Measurements from ENCODE around the gene PPP1CC. TPM values are rescaled to one million over a fixed set of nuclear protein-coding genes. Genes with fewer than 3 reads are reported as not detected.

The PPP1CC gene
- total RNA-seq, 1 donor from 2014 or later = 244 TPM

- intact Hi-C loops (cut with micrococcal nuclease) = no loop called here
- no peak for DNase-seq (ENCODE audit: low spot score)
- H3K9me3 Mint-ChIP-seq = no peaks in the 10 kb centered on the region
- peaks cover 4% of the 10 kb centered on the region for H3K4me1 Mint-ChIP-seq (ENCODE audit: low read depth)
- H3K27me3 Mint-ChIP-seq (ENCODE audit: low read depth) = no peaks in the 10 kb centered on the region
- no peak overlapping the region for H3K4me3 Mint-ChIP-seq (ENCODE audit: low read depth)
- peak overlapping the region; percentile 3 for H3K27ac Mint-ChIP-seq
- H3K36me3 Mint-ChIP-seq (ENCODE audit: low read depth) = no peaks in the 10 kb centered on the region
These were observed 37.9 kb downstream of the PPP1CC start for GRCh38 chr12:110704750-110705149.

DNA sequence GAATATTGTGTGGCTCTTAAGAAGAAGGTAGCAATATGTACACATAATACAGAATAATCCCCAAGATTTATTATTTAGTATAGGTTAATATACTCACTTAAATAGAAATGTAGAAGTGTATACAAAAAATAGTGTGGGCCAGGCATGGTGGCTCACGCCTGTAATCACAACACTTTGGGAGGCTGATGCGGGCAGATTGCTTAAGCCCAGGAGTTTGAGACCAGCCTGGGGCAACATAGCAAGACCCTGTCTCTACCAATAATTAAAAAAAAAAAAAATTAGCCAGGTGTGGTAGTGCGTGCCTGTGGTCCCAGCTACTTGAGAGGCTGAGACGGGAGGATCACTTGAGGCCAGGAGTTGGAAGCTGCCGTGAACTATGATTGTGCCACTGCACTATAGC is 38.5 kb downstream of the PPP1CC start:
- H3K9me3 Mint-ChIP-seq = no peaks in the 10 kb centered on the region
- no peaks in the 10 kb centered on the region for H3K36me3 Mint-ChIP-seq (ENCODE audit: low read depth)
- H3K4me1 Mint-ChIP-seq (ENCODE audit: low read depth) = peaks cover 4% of the 10 kb centered on the region
- no peaks in the 10 kb centered on the region for H3K27me3 Mint-ChIP-seq (ENCODE audit: low read depth)
- no peak overlapping the region for H3K4me3 Mint-ChIP-seq (ENCODE audit: low read depth)
- intact Hi-C loops (cut with micrococcal nuclease) = no loop called here
- H3K27ac Mint-ChIP-seq = no peak overlapping the region
- DNase-seq (ENCODE audit: low spot score) = no peak

DNA sequence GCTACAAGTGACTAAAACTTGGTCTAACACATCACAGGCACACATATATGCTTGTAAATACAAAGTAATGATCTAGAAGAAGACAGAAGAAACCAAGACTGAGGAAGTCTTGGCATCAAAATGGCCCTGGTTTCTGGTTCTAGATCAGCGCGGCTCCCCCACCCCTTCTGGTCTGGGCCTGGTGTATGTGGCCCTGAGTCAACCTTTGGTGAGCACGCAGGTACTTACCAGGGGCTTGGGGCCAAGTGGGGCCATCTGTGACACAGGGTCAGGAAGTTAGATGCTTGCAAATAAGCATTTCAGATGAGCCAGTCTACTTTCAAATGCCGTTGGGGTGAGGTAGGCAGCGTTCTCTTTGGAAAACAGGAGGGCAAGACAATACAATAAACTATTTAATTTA is 40.6 kb downstream of the PPP1CC start:
- no peak for DNase-seq (ENCODE audit: low spot score)
- peaks cover 8% of the 10 kb centered on the region for H3K4me1 Mint-ChIP-seq (ENCODE audit: low read depth)
- no peaks in the 10 kb centered on the region for H3K27me3 Mint-ChIP-seq (ENCODE audit: low read depth)
- H3K9me3 Mint-ChIP-seq = no peaks in the 10 kb centered on the region
- intact Hi-C loops (cut with micrococcal nuclease) = no loop called here
- H3K4me3 Mint-ChIP-seq (ENCODE audit: low read depth) = no peak overlapping the region
- H3K27ac Mint-ChIP-seq = no peak overlapping the region
- no peaks in the 10 kb centered on the region for H3K36me3 Mint-ChIP-seq (ENCODE audit: low read depth)

GRCh38 chr12:110699591-110700445 is 42.9 kb downstream of the PPP1CC start:
- Mint-ChIP-seq H3K27me3 (ENCODE audit: low read depth) (no peaks in the 10 kb centered on the region), H3K4me1 (ENCODE audit: low read depth) (peaks cover 12% of the 10 kb centered on the region), H3K27ac (no peak overlapping the region), H3K4me3 (ENCODE audit: low read depth) (no peak overlapping the region), H3K36me3 (ENCODE audit: low read depth) (no peaks in the 10 kb centered on the region), H3K9me3 (no peaks in the 10 kb centered on the region)
- intact Hi-C loops (cut with micrococcal nuclease) = loop anchor here (2.0 to 5.0 kb wide), 2 partner anchors 127 to 233 kb away; partner anchors contain the start of genes FAM216A and GPN3
- no peak for DNase-seq (ENCODE audit: low spot score)

GRCh38 chr12:110698171-110698902 is 44.4 kb downstream of the PPP1CC start:
- H3K36me3 Mint-ChIP-seq (ENCODE audit: low read depth) = no peaks in the 10 kb centered on the region
- no peaks in the 10 kb centered on the region for H3K9me3 Mint-ChIP-seq
- H3K27ac Mint-ChIP-seq = peak overlapping the region; percentile 72
- no peak overlapping the region for H3K4me3 Mint-ChIP-seq (ENCODE audit: low read depth)
- H3K4me1 Mint-ChIP-seq (ENCODE audit: low read depth) = peaks cover 15% of the 10 kb centered on the region
- peak; percentile 77 for DNase-seq (ENCODE audit: low spot score)
- no peaks in the 10 kb centered on the region for H3K27me3 Mint-ChIP-seq (ENCODE audit: low read depth)
- intact Hi-C loops (cut with micrococcal nuclease) = loop anchor here (1.0 to 5.0 kb wide), 4 partner anchors 79 to 231 kb away; partner anchors contain the start of genes FAM216A and GPN3

GRCh38 chr12:110697236-110697635 is 45.5 kb downstream of the PPP1CC start:
- no peaks in the 10 kb centered on the region for H3K9me3 Mint-ChIP-seq
- H3K36me3 Mint-ChIP-seq (ENCODE audit: low read depth) = no peaks in the 10 kb centered on the region
- H3K4me3 Mint-ChIP-seq (ENCODE audit: low read depth) = no peak overlapping the region
- no peaks in the 10 kb centered on the region for H3K27me3 Mint-ChIP-seq (ENCODE audit: low read depth)
- peak overlapping the region; percentile 40 for H3K27ac Mint-ChIP-seq
- peaks cover 15% of the 10 kb centered on the region for H3K4me1 Mint-ChIP-seq (ENCODE audit: low read depth)
- DNase-seq (ENCODE audit: low spot score) = no peak
- intact Hi-C loops (cut with micrococcal nuclease) = loop anchor here (5.0 kb wide), 1 partner anchor 230 kb away; the partner anchor contains the start of genes FAM216A and GPN3

- H3K4me3 Mint-ChIP-seq (ENCODE audit: low read depth) = no peak overlapping the region
- H3K27ac Mint-ChIP-seq = no peak overlapping the region
- no peaks in the 10 kb centered on the region for H3K27me3 Mint-ChIP-seq (ENCODE audit: low read depth)
- intact Hi-C loops (cut with micrococcal nuclease) = loop anchor here (5.0 kb wide), 1 partner anchor 229 kb away; the partner anchor contains the start of genes FAM216A and GPN3
- H3K36me3 Mint-ChIP-seq (ENCODE audit: low read depth) = no peaks in the 10 kb centered on the region
- H3K4me1 Mint-ChIP-seq (ENCODE audit: low read depth) = peaks cover 20% of the 10 kb centered on the region
- no peak for DNase-seq (ENCODE audit: low spot score)
- H3K9me3 Mint-ChIP-seq = no peaks in the 10 kb centered on the region
These were observed 46.4 kb downstream of the PPP1CC start for GRCh38 chr12:110696283-110696682.

- no peaks in the 10 kb centered on the region for H3K36me3 Mint-ChIP-seq (ENCODE audit: low read depth)
- intact Hi-C loops (cut with micrococcal nuclease) = no loop called here
- no peaks in the 10 kb centered on the region for H3K9me3 Mint-ChIP-seq
- no peak overlapping the region for H3K27ac Mint-ChIP-seq
- no peaks in the 10 kb centered on the region for H3K27me3 Mint-ChIP-seq (ENCODE audit: low read depth)
- peaks cover 30% of the 10 kb centered on the region for H3K4me1 Mint-ChIP-seq (ENCODE audit: low read depth)
- DNase-seq (ENCODE audit: low spot score) = no peak
- no peak overlapping the region for H3K4me3 Mint-ChIP-seq (ENCODE audit: low read depth)
These were observed 48.3 kb downstream of the PPP1CC start for GRCh38 chr12:110694330-110694901.

DNA sequence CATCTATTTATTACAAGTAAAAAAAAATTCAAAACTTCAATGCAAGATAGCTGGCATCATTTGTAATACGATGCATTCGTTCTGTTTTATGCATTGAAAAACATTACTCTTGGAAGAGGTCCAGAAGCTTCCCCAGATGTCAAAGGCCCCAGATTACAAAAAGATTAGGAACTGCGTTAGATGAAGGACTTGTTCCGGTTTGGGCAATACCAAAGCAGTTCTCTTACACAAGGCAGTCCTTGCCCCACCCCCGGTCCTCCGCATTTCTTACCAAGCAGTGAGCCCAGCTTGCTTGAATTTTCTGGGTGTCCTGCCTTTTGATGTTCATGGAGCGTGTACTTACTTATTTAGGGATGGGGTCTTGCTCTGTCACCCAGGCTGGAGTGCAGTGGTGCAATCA is 49.0 kb downstream of the PPP1CC start:
- H3K9me3 Mint-ChIP-seq = no peaks in the 10 kb centered on the region
- intact Hi-C loops (cut with micrococcal nuclease) = no loop called here
- H3K4me3 Mint-ChIP-seq (ENCODE audit: low read depth) = no peak overlapping the region
- no peak for DNase-seq (ENCODE audit: low spot score)
- H3K27ac Mint-ChIP-seq = no peak overlapping the region
- no peaks in the 10 kb centered on the region for H3K36me3 Mint-ChIP-seq (ENCODE audit: low read depth)
- H3K27me3 Mint-ChIP-seq (ENCODE audit: low read depth) = no peaks in the 10 kb centered on the region
- peaks cover 31% of the 10 kb centered on the region for H3K4me1 Mint-ChIP-seq (ENCODE audit: low read depth)

DNA sequence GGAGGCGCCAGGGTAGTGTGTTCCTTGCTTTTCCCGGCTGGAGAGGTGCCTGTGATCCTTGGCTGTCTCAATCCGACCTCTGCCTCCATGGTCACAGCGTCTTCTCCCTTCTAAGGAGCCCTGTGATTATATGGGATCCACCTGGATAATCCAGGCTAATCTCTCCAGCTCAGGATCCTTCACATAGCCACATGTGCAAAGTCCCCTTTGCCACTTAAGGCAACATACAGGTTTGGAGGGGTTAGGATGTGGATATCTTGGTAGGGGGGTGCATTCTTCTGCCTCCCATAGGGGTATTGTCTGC is 52.6 kb downstream of the PPP1CC start:
- H3K4me3 Mint-ChIP-seq (ENCODE audit: low read depth) = peak overlapping the region; percentile 89
- intact Hi-C loops (cut with micrococcal nuclease) = no loop called here
- H3K27ac Mint-ChIP-seq = peak overlapping the region; percentile 89
- DNase-seq (ENCODE audit: low spot score) = no peak
- H3K4me1 Mint-ChIP-seq (ENCODE audit: low read depth) = peaks cover 39% of the 10 kb centered on the region
- H3K36me3 Mint-ChIP-seq (ENCODE audit: low read depth) = peaks cover 5% of the 10 kb centered on the region
- H3K27me3 Mint-ChIP-seq (ENCODE audit: low read depth) = peaks cover 6% of the 10 kb centered on the region
- no peaks in the 10 kb centered on the region for H3K9me3 Mint-ChIP-seq

GRCh38 chr12:110689281-110690126 is 53.2 kb downstream of the PPP1CC start:
- H3K9me3 Mint-ChIP-seq = no peaks in the 10 kb centered on the region
- intact Hi-C loops (cut with micrococcal nuclease) = loop anchor here (1.0 kb wide), 1 partner anchor 19 kb away; no protein-coding TSS in a partner anchor
- H3K27me3 Mint-ChIP-seq (ENCODE audit: low read depth) = peaks cover 6% of the 10 kb centered on the region
- DNase-seq (ENCODE audit: low spot score) = peak; percentile 66
- H3K27ac Mint-ChIP-seq = peak overlapping the region; percentile 89
- peaks cover 39% of the 10 kb centered on the region for H3K4me1 Mint-ChIP-seq (ENCODE audit: low read depth)
- H3K4me3 Mint-ChIP-seq (ENCODE audit: low read depth) = peak overlapping the region; percentile 89
- H3K36me3 Mint-ChIP-seq (ENCODE audit: low read depth) = peaks cover 9% of the 10 kb centered on the region
